Thoracic aorta (tissue), 2 donors: ENCODE data around the gene RUNX1. TPM values are rescaled to one million over a fixed set of nuclear protein-coding genes. Genes with fewer than 3 reads are reported as not detected.

Source experiments
- ATAC-seq: fragments of 150-250 bp; one replicate; pipeline ENCODE4 v1.8.0; 2017; ENCODE audit warnings: low read depth; ENCODE audit not compliant: insufficient number of reproducible peaks, low FRiP score
- DNase-seq: peaks from one replicate; pipeline ENCODE4 v3.0.0-alpha.2; 2020; ENCODE audit warnings: low spot score
- H3K27ac ChIP-seq, 2 donors: fragments of 200-600 bp; sonication (generic); 1 replicate in 1 of 2; 2 replicates in 1 of 2; pipeline ENCODE4 v1.5.1; 2016; ENCODE audit warnings: mild to moderate bottlenecking in 2 of 2, moderate library complexity in 2 of 2
- H3K27me3 ChIP-seq: fragments of 200-600 bp; sonication (generic); replicated peaks from 2 replicates; pipeline ENCODE4 v1.6.0; 2016; ENCODE audit warnings: mild to moderate bottlenecking; ENCODE audit not compliant: insufficient read depth
- H3K36me3 ChIP-seq: fragments of 200-600 bp; sonication (generic); one replicate; pipeline ENCODE4 v1.5.1; 2016
- H3K4me1 ChIP-seq, 2 donors: fragments of 200-600 bp; sonication (generic); 1 replicate in 1 of 2; 2 replicates in 1 of 2; pipeline versions ENCODE4 v1.5.1 to v1.6.0; 2016; ENCODE audit warnings: low read depth in 2 of 2, mild to moderate bottlenecking in 1 of 2; ENCODE audit not compliant: control insufficient read depth in 1 of 2
- H3K4me3 ChIP-seq: fragments of 200-600 bp; sonication (generic); 2 replicates; pipeline ENCODE4 v1.5.1; 2016; ENCODE audit warnings: mild to moderate bottlenecking
- H3K9me3 ChIP-seq: fragments of 200-600 bp; sonication (generic); 2 replicates; pipeline ENCODE4 v1.5.1; 2016
- total RNA-seq, 2 donors: library from RNA; depleted of rRNA; stranded (reverse); fragments of >200 nt; gene quantifications; one replicate each; pipeline versions ENCODE4 v1.1.0 to v1.2.3, GENCODE V29; 2016
- TF ChIP-seq, protein P1 (sequence below): fragments of 200-600 bp; sonication (generic); IDR thresholded peaks from one replicate; pipeline ENCODE4 v1.5.1; 2019; ENCODE audit warnings: antibody characterized with exemption

The RUNX1 gene
- total RNA-seq, 2 donors from 2014 or later: 47.4 to 64.7 TPM

DNA sequence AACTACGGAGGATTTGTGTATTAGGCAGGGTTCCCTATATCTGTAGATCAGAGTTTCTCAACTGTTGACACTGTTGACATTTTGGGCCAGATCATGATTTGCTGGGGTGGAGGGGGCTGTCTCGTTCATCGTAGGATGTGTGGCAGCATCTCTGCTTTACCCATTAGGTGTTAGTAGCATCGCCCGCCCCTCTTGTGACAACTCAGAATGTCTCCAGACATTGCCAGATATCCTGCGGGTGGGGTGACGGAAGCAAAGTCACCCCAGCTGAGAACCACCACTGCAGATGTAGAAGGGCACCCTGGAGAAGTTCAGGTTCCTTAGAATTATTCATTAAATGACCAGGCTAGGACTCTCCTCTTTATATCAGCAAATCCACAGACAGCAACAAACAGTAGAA is 254.4 kb downstream of the RUNX1 start:
- DNase-seq (no peak), ATAC-seq (no peak)
- H3K27ac ChIP-seq: no peak overlapping the region
- no peaks in the 10 kb centered on the region for H3K4me1 ChIP-seq
- no peaks in the 10 kb centered on the region for H3K27me3 ChIP-seq
- TF ChIP-seq, protein P1, sequence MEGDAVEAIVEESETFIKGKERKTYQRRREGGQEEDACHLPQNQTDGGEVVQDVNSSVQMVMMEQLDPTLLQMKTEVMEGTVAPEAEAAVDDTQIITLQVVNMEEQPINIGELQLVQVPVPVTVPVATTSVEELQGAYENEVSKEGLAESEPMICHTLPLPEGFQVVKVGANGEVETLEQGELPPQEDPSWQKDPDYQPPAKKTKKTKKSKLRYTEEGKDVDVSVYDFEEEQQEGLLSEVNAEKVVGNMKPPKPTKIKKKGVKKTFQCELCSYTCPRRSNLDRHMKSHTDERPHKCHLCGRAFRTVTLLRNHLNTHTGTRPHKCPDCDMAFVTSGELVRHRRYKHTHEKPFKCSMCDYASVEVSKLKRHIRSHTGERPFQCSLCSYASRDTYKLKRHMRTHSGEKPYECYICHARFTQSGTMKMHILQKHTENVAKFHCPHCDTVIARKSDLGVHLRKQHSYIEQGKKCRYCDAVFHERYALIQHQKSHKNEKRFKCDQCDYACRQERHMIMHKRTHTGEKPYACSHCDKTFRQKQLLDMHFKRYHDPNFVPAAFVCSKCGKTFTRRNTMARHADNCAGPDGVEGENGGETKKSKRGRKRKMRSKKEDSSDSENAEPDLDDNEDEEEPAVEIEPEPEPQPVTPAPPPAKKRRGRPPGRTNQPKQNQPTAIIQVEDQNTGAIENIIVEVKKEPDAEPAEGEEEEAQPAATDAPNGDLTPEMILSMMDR: no peak
- no peak overlapping the region for H3K4me3 ChIP-seq
- H3K36me3 ChIP-seq: no peaks in the 10 kb centered on the region
- no peaks in the 10 kb centered on the region for H3K9me3 ChIP-seq

GRCh38 chr21:34793471-34793870 is 255.6 kb downstream of the RUNX1 start:
- H3K4me3 ChIP-seq: no peak overlapping the region
- H3K4me1 ChIP-seq: no peaks in the 10 kb centered on the region
- no peaks in the 10 kb centered on the region for H3K36me3 ChIP-seq
- H3K9me3 ChIP-seq: no peaks in the 10 kb centered on the region
- DNase-seq (no peak), ATAC-seq (no peak)
- no peak overlapping the region for H3K27ac ChIP-seq
- TF ChIP-seq, protein P1: no peak
- no peaks in the 10 kb centered on the region for H3K27me3 ChIP-seq

- H3K27ac ChIP-seq: no peak overlapping the region
- H3K9me3 ChIP-seq: no peaks in the 10 kb centered on the region
- TF ChIP-seq, protein P1: no peak
- no peak overlapping the region for H3K4me3 ChIP-seq
- no peaks in the 10 kb centered on the region for H3K36me3 ChIP-seq
- ATAC-seq (no peak), DNase-seq (no peak)
- no peaks in the 10 kb centered on the region for H3K4me1 ChIP-seq
- no peaks in the 10 kb centered on the region for H3K27me3 ChIP-seq
Observed at GRCh38 chr21:34792504-34793089, 256.5 kb downstream of the RUNX1 start.

DNA sequence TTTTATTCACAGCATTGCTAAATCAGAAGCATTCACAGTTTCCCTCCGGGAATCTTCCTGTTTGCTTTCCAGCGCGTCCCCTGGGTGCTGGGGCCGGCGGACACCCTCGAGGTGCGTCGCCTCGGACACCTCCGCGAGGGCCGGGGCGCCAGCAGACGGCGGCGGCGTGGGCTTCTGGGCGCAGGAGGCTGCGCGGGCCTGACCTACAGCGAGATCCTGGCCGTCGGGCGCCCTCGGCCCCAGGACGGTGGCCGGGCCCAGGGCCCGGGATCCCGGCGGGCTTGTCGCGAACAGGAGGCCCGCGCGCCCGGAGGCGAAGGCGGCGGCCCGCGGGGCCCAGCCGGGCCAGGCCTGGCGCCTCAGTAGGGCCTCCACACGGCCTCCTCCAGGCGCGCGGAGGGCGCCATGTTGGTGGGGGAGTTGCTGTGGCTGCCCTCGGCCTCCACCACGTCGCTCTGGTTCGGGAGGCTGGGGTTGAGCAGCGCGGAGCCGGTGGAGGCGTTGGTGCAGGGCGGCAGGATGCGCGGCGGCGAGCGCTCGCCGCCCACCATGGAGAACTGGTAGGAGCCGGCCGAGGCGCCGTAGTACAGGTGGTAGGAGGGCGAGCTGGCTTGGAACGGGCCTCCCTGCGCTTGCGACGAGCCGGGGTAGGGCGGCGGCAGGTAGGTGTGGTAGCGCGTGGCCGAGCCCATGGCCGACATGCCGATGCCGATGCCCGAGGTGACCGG is 257.2 kb downstream of the RUNX1 start:
- H3K4me1 ChIP-seq: no peaks in the 10 kb centered on the region
- H3K4me3 ChIP-seq: no peak overlapping the region
- no peak for ATAC-seq
- no peak for DNase-seq
- H3K27me3 ChIP-seq: no peaks in the 10 kb centered on the region
- H3K9me3 ChIP-seq: no peaks in the 10 kb centered on the region
- H3K27ac ChIP-seq: no peak overlapping the region
- no peaks in the 10 kb centered on the region for H3K36me3 ChIP-seq
- TF ChIP-seq, protein P1: no peak

- H3K9me3 ChIP-seq: no peaks in the 10 kb centered on the region
- no peak overlapping the region for H3K4me3 ChIP-seq
- H3K27ac ChIP-seq: no peak overlapping the region
- ATAC-seq (no peak), DNase-seq (no peak)
- H3K4me1 ChIP-seq: no peaks in the 10 kb centered on the region
- H3K27me3 ChIP-seq: no peaks in the 10 kb centered on the region
- H3K36me3 ChIP-seq: no peaks in the 10 kb centered on the region
- TF ChIP-seq, protein P1: no peak
Observed at GRCh38 chr21:34790834-34791233, 258.3 kb downstream of the RUNX1 start.
